Activated CD4-positive, alpha-beta T cell treated with anti-CD3 and anti-CD28 coated beads, Interleukin-2, amount 50 U/mL, for 16 hours (primary cell): ENCODE measurements around the gene S100A10.

Source experiments
- DNase-seq: peaks from one replicate; pipeline ENCODE4 v3.0.0-alpha.2; 2020

The S100A10 gene

GRCh38 chr1:151985768-151986167 lies 7.9 kb downstream of the S100A10 start:
- no peak for DNase-seq

GRCh38 chr1:151985270-151985669 lies 8.4 kb downstream of the S100A10 start:
- no peak for DNase-seq

- DNase-seq: peak; percentile 90
These were observed 9.2 kb downstream of the S100A10 start for GRCh38 chr1:151984313-151984956.

GRCh38 chr1:151982300-151983005 lies 11.2 kb downstream of the S100A10 start:
- DNase-seq: no peak

- DNase-seq: no peak
These were observed 12.5 kb downstream of the S100A10 start for GRCh38 chr1:151981178-151981525.

- DNase-seq: no peak
These were observed 13.1 kb downstream of the S100A10 start for GRCh38 chr1:151980287-151981177.

GRCh38 chr1:151978922-151979321 lies 14.7 kb downstream of the S100A10 start:
- DNase-seq: no peak

- DNase-seq: no peak
These were observed 15.9 kb downstream of the S100A10 start for GRCh38 chr1:151977662-151978230.

- DNase-seq: no peak
These were observed 16.8 kb downstream of the S100A10 start for GRCh38 chr1:151976858-151977257.

GRCh38 chr1:151976015-151976343 lies 17.7 kb downstream of the S100A10 start:
- DNase-seq: no peak

- DNase-seq: no peak
These were observed 18.2 kb downstream of the S100A10 start for GRCh38 chr1:151975311-151976014.

- DNase-seq: peak; percentile 88
These were observed 21.0 kb downstream of the S100A10 start for GRCh38 chr1:151972542-151973248.

GRCh38 chr1:151970626-151971025 lies 23.0 kb downstream of the S100A10 start:
- DNase-seq: no peak

- DNase-seq: no peak
These were observed 23.5 kb downstream of the S100A10 start for GRCh38 chr1:151970128-151970527.

GRCh38 chr1:151968791-151969399 lies 24.8 kb downstream of the S100A10 start:
- no peak for DNase-seq

GRCh38 chr1:151968058-151968457 lies 25.6 kb downstream of the S100A10 start:
- DNase-seq: peak; percentile 84

GRCh38 chr1:151967091-151967490 lies 26.6 kb downstream of the S100A10 start:
- no peak for DNase-seq

GRCh38 chr1:151966061-151966460 lies 27.6 kb downstream of the S100A10 start:
- DNase-seq: no peak

- DNase-seq: no peak
These were observed 29.1 kb downstream of the S100A10 start for GRCh38 chr1:151964510-151964909.

- DNase-seq: no peak
These were observed 30.4 kb downstream of the S100A10 start for GRCh38 chr1:151963288-151963687.

- DNase-seq: no peak
These were observed 31.8 kb downstream of the S100A10 start for GRCh38 chr1:151961833-151962232.
